Measurements from ENCODE around the gene DUSP16.
A peak's percentile ranks its signal among the peaks of the same experiment; 100 is the strongest.
"Not testable (repeated sequence)": the region's sequence is repeated elsewhere in the genome, so short reads cannot be mapped to it uniquely, and the experiment has no call there.

The DUSP16 gene

GRCh38 chr12:12543959-12544358 lies 18.7 kb downstream of the DUSP16 start:
- no peak for DNase-seq

GRCh38 chr12:12542964-12543363 lies 19.7 kb downstream of the DUSP16 start:
- no peak for DNase-seq

GRCh38 chr12:12542286-12542685 lies 20.4 kb downstream of the DUSP16 start:
- no peak for DNase-seq

- no peak for DNase-seq
Measured at GRCh38 chr12:12541782-12542181, 20.9 kb downstream of the DUSP16 start.

- DNase-seq = no peak
Measured at GRCh38 chr12:12540261-12541013, 22.2 kb downstream of the DUSP16 start.

GRCh38 chr12:12539028-12539810 lies 23.4 kb downstream of the DUSP16 start:
- DNase-seq = no peak

- DNase-seq = no peak
Measured at GRCh38 chr12:12538535-12538934, 24.1 kb downstream of the DUSP16 start.

GRCh38 chr12:12537421-12537820 lies 25.2 kb downstream of the DUSP16 start:
- no peak for DNase-seq

GRCh38 chr12:12534975-12535374 lies 27.7 kb downstream of the DUSP16 start:
- DNase-seq = no peak

GRCh38 chr12:12534166-12534866 lies 28.3 kb downstream of the DUSP16 start:
- DNase-seq = no peak

GRCh38 chr12:12533238-12533829 lies 29.3 kb downstream of the DUSP16 start:
- DNase-seq = no peak

GRCh38 chr12:12531194-12531593 lies 31.5 kb downstream of the DUSP16 start:
- DNase-seq = no peak

GRCh38 chr12:12529783-12530421 lies 32.8 kb downstream of the DUSP16 start:
- no peak for DNase-seq

GRCh38 chr12:12528361-12529270 lies 34.0 kb downstream of the DUSP16 start:
- DNase-seq = no peak

GRCh38 chr12:12527820-12528296 lies 34.8 kb downstream of the DUSP16 start:
- DNase-seq = no peak

- DNase-seq = no peak
Measured at GRCh38 chr12:12524128-12524527, 38.5 kb downstream of the DUSP16 start.

GRCh38 chr12:12523229-12523628 lies 39.4 kb downstream of the DUSP16 start:
- DNase-seq = no peak

- DNase-seq = not testable (repeated sequence)
Measured at GRCh38 chr12:12522657-12523056, 40.0 kb downstream of the DUSP16 start.

GRCh38 chr12:12521888-12522287 lies 40.8 kb downstream of the DUSP16 start:
- DNase-seq = no peak

GRCh38 chr12:12521044-12521485 lies 41.6 kb downstream of the DUSP16 start:
- DNase-seq = peak in 1 of 2 experiments; percentile 21

- no peak for DNase-seq
Measured at GRCh38 chr12:12520273-12520672, 42.4 kb downstream of the DUSP16 start.
